ENCODE data around the gene MDN1. TPM values are rescaled to one million over a fixed set of nuclear protein-coding genes. Genes with fewer than 3 reads are reported as not detected.

The MDN1 gene
- total RNA-seq, 2 experiments from 2014 or later = 69.0 TPM

DNA sequence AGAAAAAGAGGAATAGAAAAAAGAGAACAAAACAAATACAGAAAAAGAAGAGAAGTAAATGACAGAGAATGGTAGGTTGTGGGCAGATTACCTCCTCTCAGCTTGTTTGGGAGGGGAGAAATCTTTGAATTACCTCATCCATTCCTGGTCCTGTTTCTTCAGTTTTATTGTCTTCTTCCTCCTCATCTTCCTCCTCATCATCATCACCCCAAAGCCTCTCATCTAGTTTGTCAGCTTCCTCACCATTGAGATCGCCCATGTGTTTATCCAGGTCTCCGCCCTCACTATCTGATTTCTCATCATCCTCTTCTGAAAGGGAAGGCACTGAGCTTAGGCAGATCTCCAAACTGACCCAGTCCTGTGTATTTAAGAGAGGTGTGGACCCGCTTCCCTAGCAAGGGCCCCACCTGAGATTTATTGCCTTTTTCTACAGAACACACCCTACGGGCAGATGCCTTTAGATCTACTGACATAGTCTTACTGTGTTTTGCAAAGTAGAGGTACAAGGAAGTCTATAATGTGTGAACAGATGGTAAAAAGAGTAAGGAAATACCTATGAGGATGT lies 156.9 kb downstream of the MDN1 start:
- H3K27me3 Mint-ChIP-seq = no peaks in the 10 kb centered on the region
- H3K36me3 Mint-ChIP-seq (ENCODE audit: low read depth) = peaks cover 49% of the 10 kb centered on the region
- no peak overlapping the region for H3K4me3 Mint-ChIP-seq
- intact Hi-C loops (cut with micrococcal nuclease) = no loop called here
- peak overlapping the region; percentile 25 for H3K27ac Mint-ChIP-seq
- H3K9me3 Mint-ChIP-seq = no peaks in the 10 kb centered on the region
- ChIA-PET POLR2A (interaction anchor here (0.6 kb wide), 1 partner anchor 86 kb away, joined by 4 read pairs; no protein-coding TSS in a partner anchor), CTCF (no interaction called here)
- DNase-seq (no peak), ATAC-seq (no peak)
- TF ChIP-seq, protein P1, sequence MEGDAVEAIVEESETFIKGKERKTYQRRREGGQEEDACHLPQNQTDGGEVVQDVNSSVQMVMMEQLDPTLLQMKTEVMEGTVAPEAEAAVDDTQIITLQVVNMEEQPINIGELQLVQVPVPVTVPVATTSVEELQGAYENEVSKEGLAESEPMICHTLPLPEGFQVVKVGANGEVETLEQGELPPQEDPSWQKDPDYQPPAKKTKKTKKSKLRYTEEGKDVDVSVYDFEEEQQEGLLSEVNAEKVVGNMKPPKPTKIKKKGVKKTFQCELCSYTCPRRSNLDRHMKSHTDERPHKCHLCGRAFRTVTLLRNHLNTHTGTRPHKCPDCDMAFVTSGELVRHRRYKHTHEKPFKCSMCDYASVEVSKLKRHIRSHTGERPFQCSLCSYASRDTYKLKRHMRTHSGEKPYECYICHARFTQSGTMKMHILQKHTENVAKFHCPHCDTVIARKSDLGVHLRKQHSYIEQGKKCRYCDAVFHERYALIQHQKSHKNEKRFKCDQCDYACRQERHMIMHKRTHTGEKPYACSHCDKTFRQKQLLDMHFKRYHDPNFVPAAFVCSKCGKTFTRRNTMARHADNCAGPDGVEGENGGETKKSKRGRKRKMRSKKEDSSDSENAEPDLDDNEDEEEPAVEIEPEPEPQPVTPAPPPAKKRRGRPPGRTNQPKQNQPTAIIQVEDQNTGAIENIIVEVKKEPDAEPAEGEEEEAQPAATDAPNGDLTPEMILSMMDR (IDR thresholded peaks at IDR 0.05) = no peak
- no peaks in the 10 kb centered on the region for H3K4me1 Mint-ChIP-seq (ENCODE audit: low read depth)

DNA sequence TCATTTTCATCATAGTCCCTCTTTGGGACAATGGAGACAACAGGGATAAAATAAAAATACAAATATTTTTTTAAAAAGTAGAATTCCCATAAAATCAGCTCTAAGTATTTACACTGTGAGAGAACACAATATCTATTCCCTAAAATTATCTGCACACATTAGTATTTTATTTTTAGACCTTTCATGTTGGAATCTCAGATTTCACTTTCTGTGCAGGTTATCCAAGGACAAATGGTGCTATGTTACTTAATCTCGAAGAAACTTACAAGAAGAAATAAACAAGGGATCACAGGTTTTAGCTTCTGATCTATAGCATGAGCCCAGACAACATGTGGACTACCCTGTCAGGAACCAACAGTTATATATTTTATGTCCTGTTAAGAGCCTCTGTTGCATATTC lies 158.0 kb downstream of the MDN1 start:
- intact Hi-C loops (cut with micrococcal nuclease) = no loop called here
- Mint-ChIP-seq H3K36me3 (ENCODE audit: low read depth) (peaks cover 57% of the 10 kb centered on the region), H3K27ac (no peak overlapping the region), H3K9me3 (no peaks in the 10 kb centered on the region), H3K27me3 (no peaks in the 10 kb centered on the region), H3K4me1 (ENCODE audit: low read depth) (no peaks in the 10 kb centered on the region), H3K4me3 (no peak overlapping the region)
- ChIA-PET POLR2A (interaction anchor here (1.4 kb wide), 1 partner anchor 10 kb away, joined by 4 read pairs; no protein-coding TSS in a partner anchor), CTCF (interaction anchor here (0.7 to 1.2 kb wide), 3 partner anchors 24 to 289 kb away, joined by 3 read pairs; no protein-coding TSS in a partner anchor)
- DNase-seq = no peak
- ATAC-seq = no peak
- TF ChIP-seq, protein P1 (IDR thresholded peaks at IDR 0.05) = no peak

DNA sequence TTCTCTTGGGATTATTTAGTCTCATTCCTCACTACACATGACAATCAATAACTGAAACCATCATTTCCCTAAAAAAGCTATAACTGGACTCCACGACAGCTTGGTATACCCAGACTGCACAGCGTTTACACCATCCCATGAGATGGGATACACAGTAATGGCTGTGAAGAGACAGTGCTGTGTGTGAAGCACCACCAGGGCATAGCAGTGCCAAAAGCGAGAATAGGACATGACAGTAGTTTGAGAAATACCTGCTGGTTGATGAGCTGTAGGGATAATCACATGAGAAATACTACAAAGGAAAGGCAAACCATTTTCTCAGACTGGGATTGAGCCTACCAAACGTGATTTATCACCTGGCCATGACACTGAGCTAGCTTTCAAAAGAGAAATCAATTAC lies 158.6 kb downstream of the MDN1 start:
- intact Hi-C loops (cut with micrococcal nuclease) = no loop called here
- POLR2A ChIA-PET = interaction anchor here (1.4 kb wide), 1 partner anchor 10 kb away, joined by 4 read pairs; no protein-coding TSS in a partner anchor
- Mint-ChIP-seq H3K36me3 (ENCODE audit: low read depth) (peaks cover 53% of the 10 kb centered on the region), H3K9me3 (no peaks in the 10 kb centered on the region), H3K27ac (no peak overlapping the region), H3K4me3 (no peak overlapping the region), H3K4me1 (ENCODE audit: low read depth) (no peaks in the 10 kb centered on the region), H3K27me3 (no peaks in the 10 kb centered on the region)
- TF ChIP-seq, protein P1 (IDR thresholded peaks at IDR 0.05) = no peak
- no peak for ATAC-seq
- no peak for DNase-seq
- CTCF ChIA-PET = interaction anchor here (0.7 to 1.2 kb wide), 2 partner anchors 25 to 139 kb away, joined by 3 read pairs; no protein-coding TSS in a partner anchor

DNA sequence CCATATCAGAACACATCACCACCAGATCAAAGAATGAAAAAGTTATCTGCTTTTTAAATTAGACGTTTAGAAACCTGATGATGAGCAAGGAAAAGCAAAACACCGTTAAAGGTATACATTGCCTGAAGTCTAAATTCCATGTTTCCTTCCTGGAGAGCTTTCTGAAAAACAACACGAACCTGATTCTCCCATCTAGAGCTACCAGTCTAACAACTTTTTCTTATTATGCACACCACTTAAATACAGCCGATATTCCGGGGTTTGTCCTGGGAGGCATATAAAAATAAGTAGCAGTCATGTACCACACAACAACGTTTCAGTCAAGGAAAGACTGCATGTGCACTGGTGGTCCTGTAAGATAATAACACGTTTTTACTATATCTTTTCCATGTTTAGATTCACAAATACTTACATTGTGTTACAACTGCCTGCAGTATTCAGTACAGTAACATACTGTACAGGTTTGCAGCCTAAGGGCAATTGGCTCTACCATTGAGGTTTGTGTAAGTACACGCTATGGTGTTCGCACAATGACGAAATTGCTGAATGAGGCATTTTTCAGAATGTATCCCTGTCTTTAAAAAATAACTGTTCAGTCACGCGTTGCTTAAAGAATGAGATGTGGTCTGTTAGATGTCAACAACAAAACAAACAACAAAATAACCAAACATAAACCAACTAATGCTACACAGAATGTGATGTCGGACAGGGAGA lies 162.0 kb downstream of the MDN1 start:
- H3K27ac Mint-ChIP-seq = no peak overlapping the region
- H3K4me1 Mint-ChIP-seq (ENCODE audit: low read depth) = no peaks in the 10 kb centered on the region
- H3K9me3 Mint-ChIP-seq = no peaks in the 10 kb centered on the region
- no peaks in the 10 kb centered on the region for H3K27me3 Mint-ChIP-seq
- H3K4me3 Mint-ChIP-seq = no peak overlapping the region
- ATAC-seq = no peak
- POLR2A ChIA-PET = interaction anchor here (0.7 kb wide), 1 partner anchor 11 kb away, joined by 3 read pairs; no protein-coding TSS in a partner anchor
- peaks cover 42% of the 10 kb centered on the region for H3K36me3 Mint-ChIP-seq (ENCODE audit: low read depth)
- CTCF ChIA-PET = no interaction called here
- DNase-seq = no peak
- intact Hi-C loops (cut with micrococcal nuclease) = no loop called here
- TF ChIP-seq, protein P1 (IDR thresholded peaks at IDR 0.05) = no peak

DNA sequence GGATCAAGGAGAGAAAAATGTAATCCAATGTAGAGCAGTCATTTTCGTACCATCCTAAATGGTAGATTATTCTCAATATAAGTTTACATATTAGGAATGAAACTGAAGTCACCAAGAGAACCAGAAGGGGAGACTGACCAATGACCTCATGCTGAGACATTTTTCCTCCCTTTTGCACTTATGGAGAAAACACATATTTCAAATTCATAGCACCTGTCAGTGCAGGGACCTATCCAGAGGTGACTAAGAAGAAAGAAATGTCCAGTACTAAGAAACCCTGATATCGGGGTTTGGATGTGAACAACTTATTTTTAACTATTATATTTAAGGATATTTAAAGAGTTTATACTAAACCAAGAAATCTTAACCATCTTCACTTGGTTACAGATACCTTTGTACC lies 164.5 kb downstream of the MDN1 start:
- intact Hi-C loops (cut with micrococcal nuclease) = no loop called here
- no peak overlapping the region for H3K4me3 Mint-ChIP-seq
- no peak overlapping the region for H3K27ac Mint-ChIP-seq
- DNase-seq (no peak), ATAC-seq (no peak)
- ChIA-PET CTCF (interaction anchor here (0.6 kb wide), 1 partner anchor 288 kb away, joined by 3 read pairs; no protein-coding TSS in a partner anchor), POLR2A (no interaction called here)
- no peaks in the 10 kb centered on the region for H3K9me3 Mint-ChIP-seq
- H3K27me3 Mint-ChIP-seq = no peaks in the 10 kb centered on the region
- H3K4me1 Mint-ChIP-seq (ENCODE audit: low read depth) = no peaks in the 10 kb centered on the region
- peaks cover 42% of the 10 kb centered on the region for H3K36me3 Mint-ChIP-seq (ENCODE audit: low read depth)
- TF ChIP-seq, protein P1 (IDR thresholded peaks at IDR 0.05) = no peak

Measured in activated CD8-positive, alpha-beta T cell treated with anti-CD3 and anti-CD28 coated beads for 36 hours (primary cell).